Fibroblast of the aortic adventitia (primary cell): ENCODE measurements around the gene CFLAR. TPM values are rescaled to one million over a fixed set of nuclear protein-coding genes. Genes with fewer than 3 reads are reported as not detected.
"Not testable (repeated sequence)": the region's sequence is repeated elsewhere in the genome, so short reads cannot be mapped to it uniquely, and the experiment has no call there.

Source experiments
- DNase-seq: peaks from one replicate; pipeline ENCODE4 v3.0.0-alpha.2; 2010; ENCODE audit warnings: low read depth
- H3K4me3 ChIP-seq: 2 replicates; pipeline ENCODE4 v1.5.1; 2011; ENCODE audit warnings: low read depth, mild to moderate bottlenecking, control low read depth, low read length, moderate library complexity
- total RNA-seq: library from RNA; depleted of rRNA; stranded (reverse); fragments of >200 nt; gene quantifications from 2 replicates; pipeline ENCODE4 v1.2.3, GENCODE V29; 2012; ENCODE audit warnings: low replicate concordance
- TF ChIP-seq, protein P1 (sequence below): IDR thresholded peaks from 2 replicates; pipeline ENCODE4 v1.5.1; 2011; ENCODE audit warnings: mild to moderate bottlenecking, low read length, control low read depth, inconsistent platforms; ENCODE audit not compliant: insufficient read depth

Gene CFLAR
- total RNA-seq, 1 donor, result 71.5 TPM

GRCh38 chr2:201137505-201138400 lies 21.8 kb downstream of the CFLAR start:
- no peak for DNase-seq
- TF ChIP-seq, protein P1, sequence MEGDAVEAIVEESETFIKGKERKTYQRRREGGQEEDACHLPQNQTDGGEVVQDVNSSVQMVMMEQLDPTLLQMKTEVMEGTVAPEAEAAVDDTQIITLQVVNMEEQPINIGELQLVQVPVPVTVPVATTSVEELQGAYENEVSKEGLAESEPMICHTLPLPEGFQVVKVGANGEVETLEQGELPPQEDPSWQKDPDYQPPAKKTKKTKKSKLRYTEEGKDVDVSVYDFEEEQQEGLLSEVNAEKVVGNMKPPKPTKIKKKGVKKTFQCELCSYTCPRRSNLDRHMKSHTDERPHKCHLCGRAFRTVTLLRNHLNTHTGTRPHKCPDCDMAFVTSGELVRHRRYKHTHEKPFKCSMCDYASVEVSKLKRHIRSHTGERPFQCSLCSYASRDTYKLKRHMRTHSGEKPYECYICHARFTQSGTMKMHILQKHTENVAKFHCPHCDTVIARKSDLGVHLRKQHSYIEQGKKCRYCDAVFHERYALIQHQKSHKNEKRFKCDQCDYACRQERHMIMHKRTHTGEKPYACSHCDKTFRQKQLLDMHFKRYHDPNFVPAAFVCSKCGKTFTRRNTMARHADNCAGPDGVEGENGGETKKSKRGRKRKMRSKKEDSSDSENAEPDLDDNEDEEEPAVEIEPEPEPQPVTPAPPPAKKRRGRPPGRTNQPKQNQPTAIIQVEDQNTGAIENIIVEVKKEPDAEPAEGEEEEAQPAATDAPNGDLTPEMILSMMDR, result no peak
- H3K4me3 ChIP-seq, result no peak overlapping the region

- no peak overlapping the region for H3K4me3 ChIP-seq
- no peak for DNase-seq
- TF ChIP-seq, protein P1, result no peak
Observed at GRCh38 chr2:201138401-201138970, 22.5 kb downstream of the CFLAR start.

GRCh38 chr2:201138986-201139781 lies 23.2 kb downstream of the CFLAR start:
- H3K4me3 ChIP-seq, DNase-seq: not testable (repeated sequence)

DNA sequence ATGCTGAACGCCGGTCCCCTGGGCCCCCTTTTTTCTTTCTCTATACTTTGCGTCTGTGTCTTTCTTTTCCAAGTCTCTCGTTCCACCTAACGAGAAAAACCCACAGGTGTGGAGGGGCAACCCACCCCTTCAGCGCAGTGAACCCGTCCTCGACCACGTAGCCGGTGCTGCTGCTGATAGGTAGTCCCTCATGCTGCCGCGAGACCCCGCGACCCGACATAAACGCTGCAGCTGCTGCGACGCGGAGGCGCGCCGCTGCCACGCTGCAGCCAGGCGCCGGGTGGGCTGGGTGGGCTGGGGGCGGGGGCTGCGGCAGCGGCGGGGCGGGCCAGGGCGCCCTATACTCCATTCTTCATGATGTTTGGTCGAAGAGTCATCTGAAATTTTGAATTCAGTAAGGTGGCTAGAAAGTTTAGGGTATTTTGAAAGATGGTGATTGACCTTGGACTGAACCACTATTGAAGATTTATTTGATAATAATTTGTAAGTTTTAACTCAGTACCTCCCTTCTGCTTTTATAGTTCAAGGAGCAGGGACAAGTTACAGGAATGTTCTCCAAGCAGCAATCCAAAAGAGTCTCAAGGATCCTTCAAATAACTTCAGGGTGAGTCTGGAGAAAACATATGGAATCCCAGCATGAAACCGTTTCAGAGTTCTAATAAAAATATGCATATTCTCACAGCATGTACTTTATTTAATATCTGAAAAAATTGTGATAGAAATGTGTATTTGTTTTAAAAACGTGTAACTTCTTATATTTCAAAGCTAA lies 24.1 kb downstream of the CFLAR start:
- TF ChIP-seq, protein P1, result no peak
- H3K4me3 ChIP-seq, result no peak overlapping the region
- no peak for DNase-seq

DNA sequence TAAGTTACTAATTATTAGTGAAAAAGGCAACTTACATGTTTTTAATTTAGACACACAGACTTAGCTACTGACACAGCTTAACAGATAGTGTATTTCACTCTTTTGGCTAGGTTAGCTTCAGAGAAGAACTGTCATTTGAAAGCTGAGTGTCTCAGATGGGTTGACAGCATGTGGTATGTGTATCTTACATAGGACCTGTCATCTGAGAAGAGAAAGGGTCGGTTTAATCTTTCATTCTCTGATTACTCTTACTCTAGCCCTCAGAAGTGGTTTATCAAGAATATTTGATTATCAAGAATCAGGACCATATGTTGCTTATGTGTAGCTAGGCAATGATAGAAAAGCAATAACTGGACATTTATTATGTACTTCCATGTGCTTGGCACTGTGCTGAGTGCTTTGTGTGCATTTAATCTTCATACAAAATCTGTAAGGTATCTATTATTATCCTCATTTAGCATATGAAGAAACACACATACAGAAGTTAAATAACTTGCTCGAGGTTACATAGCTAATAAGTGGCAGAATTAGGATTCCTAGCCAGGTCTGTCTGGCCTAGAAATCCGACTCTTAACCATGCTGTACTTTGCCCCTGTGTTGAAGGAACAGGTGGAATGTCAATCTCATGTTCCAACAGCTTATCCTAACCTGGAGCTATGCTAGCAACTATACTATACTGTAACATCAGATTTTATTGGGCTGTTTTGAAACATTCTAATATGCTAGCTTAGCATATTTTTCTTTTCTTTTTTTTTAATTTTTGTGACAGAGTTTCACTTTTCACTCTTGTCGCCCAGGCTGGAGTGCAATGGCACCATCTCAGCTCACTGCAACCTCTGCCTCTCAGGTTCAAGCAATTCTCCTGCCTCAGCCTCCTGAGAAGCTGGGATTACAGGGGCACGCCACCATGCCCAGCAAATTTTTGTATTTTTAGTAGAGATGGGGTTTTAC lies 28.4 kb downstream of the CFLAR start:
- TF ChIP-seq, protein P1, result no peak
- no peak overlapping the region for H3K4me3 ChIP-seq
- DNase-seq, result no peak

GRCh38 chr2:201148434-201148990 lies 32.5 kb downstream of the CFLAR start:
- TF ChIP-seq, protein P1, result no peak
- no peak overlapping the region for H3K4me3 ChIP-seq
- DNase-seq, result no peak
